HG03342 (cell line): Measurements from ENCODE around the gene ALDH7A1.
"Not testable (repeated sequence)": the region's sequence is repeated elsewhere in the genome, so short reads cannot be mapped to it uniquely, and the experiment has no call there.

Source experiments
- ATAC-seq: cut with Tn5 transposase; IDR thresholded peaks from one replicate; pipeline ENCODE4 v1.9.1; 2021; ENCODE audit warnings: mild to moderate bottlenecking, moderate library complexity; ENCODE audit not compliant: unreplicated experiment

ALDH7A1 gene

GRCh38 chr5:126594748-126595485, at the start of gene ALDH7A1:
Gene ALDH7A1, minus strand, starts transcription at chr5:126595219. Its CDS starts 21 bp downstream, at chr5:126595198.
- ATAC-seq, result peak; percentile 79

GRCh38 chr5:126641387-126641786, 46.4 kb upstream of the ALDH7A1 start:
- ATAC-seq, result peak; percentile 55

- ATAC-seq, result peak; percentile 28
Observed at GRCh38 chr5:126640866-126641265, 45.8 kb upstream of the ALDH7A1 start.

- no peak for ATAC-seq
Observed at GRCh38 chr5:126636956-126637355, 41.9 kb upstream of the ALDH7A1 start.

- ATAC-seq, result no peak
Observed at GRCh38 chr5:126635585-126635984, 40.6 kb upstream of the ALDH7A1 start.

- no peak for ATAC-seq
Observed at GRCh38 chr5:126633552-126633951, 38.5 kb upstream of the ALDH7A1 start.

- no peak for ATAC-seq
Observed at GRCh38 chr5:126631920-126632319, 36.9 kb upstream of the ALDH7A1 start.

GRCh38 chr5:126628102-126628501, 33.1 kb upstream of the ALDH7A1 start:
- ATAC-seq, result no peak

GRCh38 chr5:126624534-126624933, 29.5 kb upstream of the ALDH7A1 start:
- ATAC-seq, result no peak

- no peak for ATAC-seq
Observed at GRCh38 chr5:126619781-126620180, 24.8 kb upstream of the ALDH7A1 start.

- not testable (repeated sequence) for ATAC-seq
Observed at GRCh38 chr5:126617603-126618002, 22.6 kb upstream of the ALDH7A1 start.

- ATAC-seq, result peak; percentile 94
Observed at GRCh38 chr5:126615286-126615685, 20.3 kb upstream of the ALDH7A1 start.

- no peak for ATAC-seq
Observed at GRCh38 chr5:126613941-126614592, 19.0 kb upstream of the ALDH7A1 start.

- ATAC-seq, result no peak
Observed at GRCh38 chr5:126610616-126611015, 15.6 kb upstream of the ALDH7A1 start.

GRCh38 chr5:126610160-126610559, 15.1 kb upstream of the ALDH7A1 start:
- no peak for ATAC-seq

- no peak for ATAC-seq
Observed at GRCh38 chr5:126605525-126605924, 10.5 kb upstream of the ALDH7A1 start.

- ATAC-seq, result no peak
Observed at GRCh38 chr5:126603402-126603991, 8.5 kb upstream of the ALDH7A1 start.

GRCh38 chr5:126600631-126601511, 5.9 kb upstream of the ALDH7A1 start, which contains the start of gene PHAX:
Gene PHAX, plus strand, starts transcription at chr5:126600947. Its CDS starts 16 bp downstream, at chr5:126600963.
- ATAC-seq, result peak; percentile 95

GRCh38 chr5:126599971-126600630, 5.1 kb upstream of the ALDH7A1 start:
- ATAC-seq, result not testable (repeated sequence)

GRCh38 chr5:126599499-126599898, 4.5 kb upstream of the ALDH7A1 start:
- ATAC-seq, result no peak
